ENCODE data around the gene TMEM39B. TPM values are rescaled to one million over a fixed set of nuclear protein-coding genes. Genes with fewer than 3 reads are reported as not detected.

Gene TMEM39B
- polyA plus RNA-seq, 1 donor from 2014 or later: 18.1 TPM

GRCh38 chr1:32105338-32105737, 32.6 kb downstream of the TMEM39B start:
- Histone ChIP-seq H3K9me3 (ENCODE audit: low read length) (no peaks in the 10 kb centered on the region), H2AFZ (ENCODE audit: low read depth, low read length) (no peak overlapping the region), H3K4me3 (ENCODE audit: low read length) (no peak overlapping the region), H3K27ac (ENCODE audit: low read length) (no peak overlapping the region), H4K20me1 (ENCODE audit: insufficient read depth) (no peaks in the 10 kb centered on the region), H3F3A (ENCODE audit: insufficient read depth, low read length, poor library complexity, severe bottlenecking) (no peaks in the 10 kb centered on the region), H3K9me2 (ENCODE audit: insufficient read depth, low read length) (no peaks in the 10 kb centered on the region), H3K27me3 (ENCODE audit: insufficient read depth, low read depth, low read length) (no peaks in the 10 kb centered on the region), H3K9ac (ENCODE audit: low read length) (no peak overlapping the region), H3K36me3 (ENCODE audit: insufficient read depth, low read length) (no peaks in the 10 kb centered on the region), H3K4me2 (ENCODE audit: low read length) (no peak overlapping the region), H3K79me2 (replicated peaks; ENCODE audit: insufficient read depth, low read length) (peaks cover 18% of the 10 kb centered on the region)
- TF ChIP-seq MXI1 (conservative IDR thresholded peaks at IDR 0.05; ENCODE audit: poor library complexity, severe bottlenecking) (no peak), TAF1 (IDR thresholded peaks at IDR 0.05; ENCODE audit: low read depth) (no peak), SMC3 (conservative IDR thresholded peaks at IDR 0.05; ENCODE audit: poor library complexity) (no peak), EP300 (conservative IDR thresholded peaks at IDR 0.05; ENCODE audit: poor library complexity, severe bottlenecking) (no peak), RAD21 (conservative IDR thresholded peaks at IDR 0.05) (no peak), EZH2 (IDR thresholded peaks at IDR 0.05; ENCODE audit: borderline replicate concordance, insufficient read depth, low read length, poor library complexity, severe bottlenecking) (no peak), REST (IDR thresholded peaks at IDR 0.05; ENCODE audit: borderline replicate concordance) (no peak), CTCF (IDR thresholded peaks at IDR 0.05; ENCODE audit: poor library complexity, severe bottlenecking) (no peak), POLR2AphosphoS5 (IDR thresholded peaks at IDR 0.05) (no peak)

GRCh38 chr1:32106663-32107275, 34.0 kb downstream of the TMEM39B start:
- no peak overlapping the region for H3K4me3 ChIP-seq (ENCODE audit: low read length)
- no peak overlapping the region for H3K4me2 ChIP-seq (ENCODE audit: low read length)
- H3K27ac ChIP-seq (ENCODE audit: low read length): no peak overlapping the region

More at GRCh38 chr1:32106663-32107275, 34.0 kb downstream of the TMEM39B start:
- Histone ChIP-seq H4K20me1 (ENCODE audit: insufficient read depth) (no peaks in the 10 kb centered on the region), H3K27me3 (ENCODE audit: insufficient read depth, low read depth, low read length) (no peaks in the 10 kb centered on the region), H3K9me3 (ENCODE audit: low read length) (no peaks in the 10 kb centered on the region), H3K9me2 (ENCODE audit: insufficient read depth, low read length) (no peaks in the 10 kb centered on the region), H3F3A (ENCODE audit: insufficient read depth, low read length, poor library complexity, severe bottlenecking) (no peaks in the 10 kb centered on the region), H3K9ac (ENCODE audit: low read length) (no peak overlapping the region), H2AFZ (ENCODE audit: low read depth, low read length) (no peak overlapping the region), H3K36me3 (ENCODE audit: insufficient read depth, low read length) (no peaks in the 10 kb centered on the region), H3K79me2 (replicated peaks; ENCODE audit: insufficient read depth, low read length) (peaks cover 33% of the 10 kb centered on the region)
- no peak for TF ChIP-seq RAD21 (conservative IDR thresholded peaks at IDR 0.05)
- no peak for TF ChIP-seq REST (IDR thresholded peaks at IDR 0.05; ENCODE audit: borderline replicate concordance)
